GM12872 (cell line): ENCODE measurements around the gene RERE.

Experiments used
- CTCF ChIP-seq: IDR thresholded peaks from 3 replicates; pipeline ENCODE4 v1.5.1; 2011; ENCODE audit warnings: low read depth, mild to moderate bottlenecking, low read length, moderate library complexity; ENCODE audit not compliant: insufficient read depth

RERE gene

GRCh38 chr1:8674481-8674880 lies 143.0 kb downstream of the RERE start:
- TF ChIP-seq CTCF, result no peak

GRCh38 chr1:8671306-8671917 lies 146.0 kb downstream of the RERE start:
- TF ChIP-seq CTCF, result peak; percentile 69

- no peak for TF ChIP-seq CTCF
These were observed 147.0 kb downstream of the RERE start for GRCh38 chr1:8670371-8670818.

- no peak for TF ChIP-seq CTCF
These were observed 147.7 kb downstream of the RERE start for GRCh38 chr1:8669606-8670335.

- TF ChIP-seq CTCF, result no peak
These were observed 149.4 kb downstream of the RERE start for GRCh38 chr1:8667869-8668594.

DNA sequence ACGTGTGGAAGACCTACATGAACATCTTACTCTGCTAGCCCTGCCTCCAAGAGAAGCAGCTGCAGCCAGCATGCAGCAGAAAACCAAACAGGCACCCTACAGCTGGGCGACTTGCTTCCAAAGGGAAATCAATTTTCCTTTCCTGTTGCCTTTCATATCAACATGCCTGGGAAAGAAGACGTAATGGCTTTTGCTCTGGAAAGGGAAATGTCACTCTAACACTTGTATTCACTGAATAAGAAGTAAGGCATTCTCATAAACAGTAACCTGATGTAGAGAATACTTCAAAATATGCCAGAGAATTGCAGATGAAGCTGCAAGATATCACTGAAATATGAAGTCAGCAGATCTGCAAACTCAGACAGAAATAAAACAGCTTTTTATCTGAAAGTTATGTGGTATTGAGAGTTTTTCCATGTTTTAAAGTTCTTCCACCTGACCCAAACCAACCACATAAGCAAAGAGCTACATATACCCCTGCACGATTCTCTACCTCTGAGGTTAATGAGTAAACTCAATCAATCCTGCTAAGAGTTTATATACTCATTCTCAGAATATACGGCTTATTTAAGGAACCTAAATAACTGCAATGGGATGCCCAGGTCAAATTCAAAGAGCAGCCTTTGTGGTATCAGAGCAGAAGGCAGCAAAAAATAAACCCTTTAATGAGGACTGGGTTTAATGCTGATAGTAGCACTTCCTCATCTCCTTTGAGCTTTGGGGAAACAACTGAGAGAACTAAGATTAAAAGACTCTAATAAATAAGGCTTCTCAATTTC lies 150.9 kb downstream of the RERE start:
- no peak for TF ChIP-seq CTCF

GRCh38 chr1:8665833-8666232 lies 151.6 kb downstream of the RERE start:
- TF ChIP-seq CTCF, result no peak
